Endodermal cell (in vitro differentiated cells): ENCODE measurements around the gene PTPN5. TPM values are rescaled to one million over a fixed set of nuclear protein-coding genes. Genes with fewer than 3 reads are reported as not detected.

Experiments
- DNase-seq: peaks from one replicate; pipeline ENCODE4 v3.0.0-alpha.2; 2017
- H3K27ac ChIP-seq: 2 replicates; pipeline ENCODE4 v1.5.1; 2013; ENCODE audit warnings: mild to moderate bottlenecking, low read depth, low read length, moderate library complexity
- H3K27me3 ChIP-seq: 2 replicates; pipeline ENCODE4 v1.6.1; 2013; ENCODE audit warnings: mild to moderate bottlenecking, low read length, moderate library complexity; ENCODE audit not compliant: insufficient read depth, control insufficient read depth, poor library complexity, severe bottlenecking
- H3K36me3 ChIP-seq: 2 replicates; pipeline ENCODE4 v1.7.0; 2013; ENCODE audit warnings: mild to moderate bottlenecking, low read length, moderate library complexity; ENCODE audit not compliant: control insufficient read depth, insufficient read depth
- H3K4me1 ChIP-seq: one replicate; pipeline ENCODE4 v1.7.0; 2013; ENCODE audit warnings: low read length; ENCODE audit not compliant: control insufficient read depth, insufficient read depth
- H3K4me3 ChIP-seq: 2 replicates; pipeline ENCODE4 v1.5.1; 2013; ENCODE audit warnings: mild to moderate bottlenecking, low read length, moderate library complexity
- H3K9ac ChIP-seq: 2 replicates; pipeline ENCODE4 v1.6.1; 2013; ENCODE audit warnings: mild to moderate bottlenecking, low read length, moderate library complexity; ENCODE audit not compliant: poor library complexity, severe bottlenecking; ENCODE audit errors: extremely low read depth
- H3K9me3 ChIP-seq: 2 replicates; pipeline ENCODE4 v1.6.1; 2013; ENCODE audit warnings: mild to moderate bottlenecking, low read length, moderate library complexity; ENCODE audit not compliant: control insufficient read depth
- H3K27ac Mint-ChIP-seq: 2 replicates; pipeline ENCODE4 v1.8.0; 2020; ENCODE audit warnings: mixed read lengths
- H3K27me3 Mint-ChIP-seq: 2 replicates; pipeline ENCODE4 v1.8.0; 2021; ENCODE audit warnings: mild to moderate bottlenecking, mixed read lengths; ENCODE audit not compliant: insufficient read depth
- H3K36me3 Mint-ChIP-seq: 2 replicates; pipeline ENCODE4 v1.8.0; 2020; ENCODE audit warnings: low read depth, mixed read lengths
- H3K4me1 Mint-ChIP-seq: 2 replicates; pipeline ENCODE4 v1.8.0; 2020; ENCODE audit warnings: mixed read lengths
- H3K4me3 Mint-ChIP-seq: 2 replicates; pipeline ENCODE4 v1.8.0; 2020; ENCODE audit warnings: mild to moderate bottlenecking, moderate library complexity, mixed read lengths
- H3K9me3 Mint-ChIP-seq: 2 replicates; pipeline ENCODE4 v1.8.0; 2020; ENCODE audit warnings: mild to moderate bottlenecking, mixed read lengths
- WGBS, 2 experiments: methylation state at CpG; one replicate each; pipeline versions ENCODE4 v1.1.5 to v1.1.7; 2013; ENCODE audit warnings: missing lambda C conversion rate in 2 of 2, mixed read lengths in 1 of 2; ENCODE audit not compliant: insufficient coverage in 1 of 2, insufficient read length in 1 of 2; 5-methylcytosine and 5-hydroxymethylcytosine counted together
- total RNA-seq, 2 donors: library from RNA; stranded (reverse); fragmentation: NEBNext Ultra II Directional in 1 of 2; extraction: Animal tissue kit (Norgen Biotek cat#: 25700) in 1 of 2; gene quantifications; 2 replicates in 1 of 2; 3 replicates in 1 of 2; pipeline ENCODE4 v1.2.1, GENCODE V29; 2021
- TF ChIP-seq, protein P1 (sequence below): fragments of 200-600 bp; sonication (generic); conservative IDR thresholded peaks from 2 replicates; pipeline ENCODE4 v1.5.0; 2021; ENCODE audit warnings: antibody characterized with exemption, mild to moderate bottlenecking

PTPN5 gene
- total RNA-seq, 2 donors from 2014 or later, result 27.6 to 51.0 TPM

DNA sequence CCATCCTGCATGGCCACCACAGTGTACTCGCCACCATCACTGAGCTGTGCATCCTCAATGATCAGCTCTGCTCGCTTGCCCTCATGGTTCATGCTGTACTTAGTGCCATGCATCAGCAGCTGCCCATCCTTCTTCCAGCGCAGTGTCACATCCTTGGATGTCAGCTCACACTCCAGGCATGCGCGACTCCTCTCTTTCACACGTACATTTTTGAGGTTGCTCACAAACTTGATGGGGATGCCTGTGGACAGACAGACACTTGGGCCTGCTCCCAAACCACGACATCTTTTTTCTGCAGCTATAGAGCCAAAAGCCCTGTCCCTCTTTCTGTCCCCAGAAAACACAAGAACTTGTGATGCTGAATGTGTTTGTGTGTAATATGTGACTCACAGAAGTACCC, 76.1 kb downstream of the PTPN5 start:
- Mint-ChIP-seq H3K36me3 (no peaks in the 10 kb centered on the region), H3K4me1 (peaks cover under 1% of the 10 kb centered on the region), H3K9me3 (no peaks in the 10 kb centered on the region), H3K4me3 (no peak overlapping the region), H3K27me3 (peaks cover 73% of the 10 kb centered on the region), H3K27ac (no peak overlapping the region)
- no peaks in the 10 kb centered on the region for H3K36me3 ChIP-seq
- no peaks in the 10 kb centered on the region for H3K9me3 ChIP-seq
- H3K9ac ChIP-seq, result no peak overlapping the region
- WGBS, 2 experiments, result 78 to 80% methylated on average over 7 of the region's 7 CpGs
- TF ChIP-seq, protein P1, sequence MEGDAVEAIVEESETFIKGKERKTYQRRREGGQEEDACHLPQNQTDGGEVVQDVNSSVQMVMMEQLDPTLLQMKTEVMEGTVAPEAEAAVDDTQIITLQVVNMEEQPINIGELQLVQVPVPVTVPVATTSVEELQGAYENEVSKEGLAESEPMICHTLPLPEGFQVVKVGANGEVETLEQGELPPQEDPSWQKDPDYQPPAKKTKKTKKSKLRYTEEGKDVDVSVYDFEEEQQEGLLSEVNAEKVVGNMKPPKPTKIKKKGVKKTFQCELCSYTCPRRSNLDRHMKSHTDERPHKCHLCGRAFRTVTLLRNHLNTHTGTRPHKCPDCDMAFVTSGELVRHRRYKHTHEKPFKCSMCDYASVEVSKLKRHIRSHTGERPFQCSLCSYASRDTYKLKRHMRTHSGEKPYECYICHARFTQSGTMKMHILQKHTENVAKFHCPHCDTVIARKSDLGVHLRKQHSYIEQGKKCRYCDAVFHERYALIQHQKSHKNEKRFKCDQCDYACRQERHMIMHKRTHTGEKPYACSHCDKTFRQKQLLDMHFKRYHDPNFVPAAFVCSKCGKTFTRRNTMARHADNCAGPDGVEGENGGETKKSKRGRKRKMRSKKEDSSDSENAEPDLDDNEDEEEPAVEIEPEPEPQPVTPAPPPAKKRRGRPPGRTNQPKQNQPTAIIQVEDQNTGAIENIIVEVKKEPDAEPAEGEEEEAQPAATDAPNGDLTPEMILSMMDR, result no peak
- no peak for DNase-seq
- peaks cover 65% of the 10 kb centered on the region for H3K27me3 ChIP-seq
- H3K4me1 ChIP-seq, result no peaks in the 10 kb centered on the region
- H3K27ac ChIP-seq, result no peak overlapping the region
- H3K4me3 ChIP-seq, result no peak overlapping the region

DNA sequence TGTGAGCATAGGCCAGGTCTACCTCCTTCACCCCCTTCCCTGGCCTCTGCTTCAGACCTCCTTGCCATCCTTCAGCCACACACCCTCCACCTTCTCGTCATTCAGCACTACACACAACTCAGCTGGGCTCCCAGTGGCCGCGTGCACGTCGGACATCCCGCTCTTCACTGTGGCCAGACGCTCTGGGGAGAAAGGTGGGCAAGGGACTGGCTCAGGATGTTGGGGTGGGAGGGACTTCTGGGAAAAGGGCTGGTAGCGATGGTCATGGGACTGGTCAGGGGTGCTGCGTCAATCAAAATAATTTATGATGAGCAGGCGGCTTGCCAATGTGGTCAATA, 77.2 kb downstream of the PTPN5 start:
- H3K36me3 Mint-ChIP-seq, result no peaks in the 10 kb centered on the region
- H3K27me3 ChIP-seq, result peaks cover 65% of the 10 kb centered on the region
- H3K4me3 Mint-ChIP-seq, result no peak overlapping the region
- no peaks in the 10 kb centered on the region for H3K9me3 ChIP-seq
- WGBS, 2 experiments, result 60 to 84% methylated on average over 3 to 10 of the region's 10 CpGs
- peaks cover 1% of the 10 kb centered on the region for H3K4me1 ChIP-seq
- H3K27ac ChIP-seq, result no peak overlapping the region
- H3K9me3 Mint-ChIP-seq, result no peaks in the 10 kb centered on the region
- H3K27me3 Mint-ChIP-seq, result peaks cover 72% of the 10 kb centered on the region
- H3K27ac Mint-ChIP-seq, result no peak overlapping the region
- no peak overlapping the region for H3K4me3 ChIP-seq
- no peaks in the 10 kb centered on the region for H3K36me3 ChIP-seq
- DNase-seq, result no peak
- H3K9ac ChIP-seq, result no peak overlapping the region
- TF ChIP-seq, protein P1, result no peak
- no peaks in the 10 kb centered on the region for H3K4me1 Mint-ChIP-seq

DNA sequence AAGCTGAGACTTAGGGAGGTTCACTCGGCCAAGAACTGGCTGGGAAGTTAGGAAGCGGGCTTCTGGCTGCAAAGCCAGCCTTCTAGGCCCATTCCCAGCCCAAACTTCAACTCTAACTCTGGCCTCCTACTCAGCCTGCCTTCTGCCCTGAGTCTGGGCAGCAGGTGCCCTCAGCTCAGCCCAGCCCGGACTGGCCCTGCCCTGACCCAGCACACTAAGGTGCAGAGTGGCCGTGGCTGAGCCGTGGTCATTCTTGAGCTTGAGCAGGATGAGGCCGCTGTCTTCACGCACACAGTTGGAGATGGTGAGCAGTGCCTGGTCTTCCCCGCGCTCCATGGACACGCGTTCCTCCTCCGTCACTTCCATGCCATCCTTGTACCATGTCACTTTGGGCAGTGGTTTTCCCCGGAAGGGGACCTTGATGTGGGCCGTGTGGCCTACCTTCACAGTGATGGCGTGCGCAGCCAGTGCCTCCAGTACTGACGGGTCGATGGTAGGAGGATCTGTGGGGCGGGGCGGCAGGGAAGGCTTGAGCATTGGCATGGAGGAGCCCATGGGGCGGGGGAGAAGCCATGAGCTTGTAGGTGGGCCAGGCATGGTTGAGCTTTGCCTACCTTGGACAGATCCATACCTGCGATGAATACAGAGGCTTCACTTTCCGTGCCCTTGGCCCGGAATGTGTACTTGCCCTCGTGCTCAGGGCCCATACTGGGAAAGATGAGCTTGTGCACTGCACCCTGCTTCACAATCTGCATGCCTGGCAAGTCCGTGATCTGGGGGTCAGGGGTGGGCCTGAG, 77.8 kb downstream of the PTPN5 start:
- no peak overlapping the region for H3K4me3 Mint-ChIP-seq
- peaks cover 7% of the 10 kb centered on the region for H3K4me1 ChIP-seq
- WGBS, 2 experiments, result 92% methylated on average over 24 to 26 of the region's 26 CpGs
- no peak for DNase-seq
- H3K4me1 Mint-ChIP-seq, result peaks cover 2% of the 10 kb centered on the region
- H3K9me3 ChIP-seq, result no peaks in the 10 kb centered on the region
- H3K9me3 Mint-ChIP-seq, result no peaks in the 10 kb centered on the region
- H3K36me3 Mint-ChIP-seq, result no peaks in the 10 kb centered on the region
- no peak overlapping the region for H3K27ac ChIP-seq
- no peak overlapping the region for H3K27ac Mint-ChIP-seq
- no peaks in the 10 kb centered on the region for H3K36me3 ChIP-seq
- no peak overlapping the region for H3K4me3 ChIP-seq
- H3K27me3 ChIP-seq, result peaks cover 63% of the 10 kb centered on the region
- H3K9ac ChIP-seq, result no peak overlapping the region
- TF ChIP-seq, protein P1, result no peak
- peaks cover 69% of the 10 kb centered on the region for H3K27me3 Mint-ChIP-seq
